Astrocyte of the cerebellum (primary cell): ENCODE measurements around the gene SRPK2.

Source experiments
- DNase-seq: peaks from one replicate; pipeline ENCODE4 v3.0.0-alpha.2; 2011; ENCODE audit warnings: low read depth
- H3K4me3 ChIP-seq: 2 replicates; pipeline ENCODE4 v1.5.1; 2011; ENCODE audit warnings: mild to moderate bottlenecking, low read depth, low read length, moderate library complexity
- CTCF ChIP-seq: IDR thresholded peaks from 2 replicates; pipeline ENCODE4 v1.5.1; 2012; ENCODE audit warnings: low read length, low read depth, moderate library complexity, mild to moderate bottlenecking; ENCODE audit errors: missing control alignments
- in situ Hi-C: cut with HindIII; loops from 2 replicates; pipeline ENCODE4 v1.10.0; 2017; ENCODE audit warnings: low sequenced_read_pairs

The SRPK2 gene

GRCh38 chr7:105153531-105153930 is 235.2 kb downstream of the SRPK2 start:
- DNase-seq = no peak
- in situ Hi-C loops = no loop called here
- H3K4me3 ChIP-seq = no peak overlapping the region
- TF ChIP-seq CTCF = no peak

DNA sequence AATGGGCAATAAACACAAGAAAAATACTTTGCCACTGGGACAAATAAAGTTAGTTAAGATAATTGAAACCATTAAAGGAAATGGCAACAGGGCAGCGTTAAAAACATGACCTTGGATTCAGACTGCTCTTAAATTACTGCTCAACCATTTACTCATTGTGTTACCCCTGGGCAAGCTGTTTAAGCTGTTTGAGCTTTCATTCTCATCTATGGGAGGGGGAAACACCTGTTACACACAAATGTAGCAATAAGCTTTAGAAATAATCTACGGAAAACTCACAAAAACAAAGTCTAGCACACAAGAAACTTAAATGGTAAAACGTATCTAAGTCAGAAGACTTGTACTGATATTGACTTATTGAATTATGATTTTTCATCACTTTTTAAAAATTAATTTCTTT is 237.6 kb downstream of the SRPK2 start:
- H3K4me3 ChIP-seq = no peak overlapping the region
- in situ Hi-C loops = no loop called here
- TF ChIP-seq CTCF = no peak
- no peak for DNase-seq

DNA sequence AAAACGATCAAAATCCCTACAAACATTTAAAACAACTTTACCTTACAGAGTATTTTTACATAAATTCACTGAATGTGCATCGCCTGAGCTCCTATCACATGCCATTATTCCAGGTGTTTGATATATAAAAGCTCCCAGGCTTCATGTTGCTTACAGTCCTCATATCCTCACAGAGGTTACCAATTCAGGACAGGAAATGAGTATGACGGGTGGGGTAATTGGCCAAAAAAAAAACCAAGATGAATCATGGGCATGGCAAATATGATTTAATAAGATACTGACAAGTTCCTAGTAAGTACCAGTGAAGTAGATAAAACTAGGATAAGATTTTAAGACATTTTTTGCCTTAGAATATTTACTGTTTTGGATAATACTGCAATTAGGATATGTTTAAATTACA is 238.9 kb downstream of the SRPK2 start:
- in situ Hi-C loops = no loop called here
- TF ChIP-seq CTCF = no peak

GRCh38 chr7:105141068-105141467 is 247.7 kb downstream of the SRPK2 start:
- in situ Hi-C loops = no loop called here
- no peak overlapping the region for H3K4me3 ChIP-seq
- DNase-seq = peak; percentile 27
- peak; percentile 74 for TF ChIP-seq CTCF

More for the DNA sequence above, 238.9 kb downstream of the SRPK2 start:
- H3K4me3 ChIP-seq = no peak overlapping the region
- no peak for DNase-seq

DNA sequence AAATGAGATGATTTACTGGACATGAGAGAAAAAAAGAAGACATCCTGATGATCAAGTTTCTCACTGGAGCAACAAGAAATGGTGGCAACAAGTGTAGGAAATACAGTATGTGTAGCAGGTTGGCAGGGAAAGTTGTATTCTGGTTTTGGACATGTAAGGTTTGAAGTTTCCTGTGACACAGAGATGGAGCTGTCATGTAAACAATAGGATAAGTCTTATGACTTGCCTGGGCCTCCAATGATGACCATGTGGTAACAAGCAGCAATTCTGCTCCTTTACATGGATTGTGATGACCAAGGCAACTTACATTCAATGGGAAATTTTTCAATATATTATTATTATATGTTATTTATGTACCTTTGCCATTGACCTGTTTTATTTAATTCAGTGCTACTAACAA is 249.3 kb downstream of the SRPK2 start:
- no peak for DNase-seq
- in situ Hi-C loops = no loop called here
- H3K4me3 ChIP-seq = no peak overlapping the region
- TF ChIP-seq CTCF = no peak

GRCh38 chr7:105137898-105138297 is 250.8 kb downstream of the SRPK2 start:
- no peak overlapping the region for H3K4me3 ChIP-seq
- in situ Hi-C loops = no loop called here
- TF ChIP-seq CTCF = no peak
- DNase-seq = no peak

- TF ChIP-seq CTCF = peak; percentile 25
- H3K4me3 ChIP-seq = no peak overlapping the region
- no peak for DNase-seq
- in situ Hi-C loops = no loop called here
Measured at GRCh38 chr7:105136221-105136620, 252.5 kb downstream of the SRPK2 start.
